KOPT-K1 (cell line): ENCODE results near the gene GPR156.

Experiments used
- H3K27ac ChIP-seq: fragments of 200-600 bp; sonication (generic); 2 replicates; pipeline ENCODE4 v1.5.1; 2016; ENCODE audit warnings: antibody characterized with exemption, mild to moderate bottlenecking, low read depth, low read length; ENCODE audit not compliant: poor library complexity, severe bottlenecking
- H3K36me3 ChIP-seq: fragments of 200-600 bp; sonication (generic); 2 replicates; pipeline ENCODE4 v1.5.1; 2017; ENCODE audit warnings: antibody characterized with exemption, mild to moderate bottlenecking, low read length, moderate library complexity; ENCODE audit not compliant: insufficient read depth
- H3K9me3 ChIP-seq: fragments of 200-600 bp; sonication (generic); 2 replicates; pipeline ENCODE4 v1.5.1; 2017; ENCODE audit warnings: antibody characterized with exemption, low read length, mild to moderate bottlenecking; ENCODE audit not compliant: insufficient read depth, poor library complexity, severe bottlenecking

Gene GPR156

GRCh38 chr3:120192159-120192558 is 92.9 kb downstream of the GPR156 start:
- Histone ChIP-seq H3K27ac (no peak overlapping the region), H3K9me3 (no peaks in the 10 kb centered on the region), H3K36me3 (no peaks in the 10 kb centered on the region)

DNA sequence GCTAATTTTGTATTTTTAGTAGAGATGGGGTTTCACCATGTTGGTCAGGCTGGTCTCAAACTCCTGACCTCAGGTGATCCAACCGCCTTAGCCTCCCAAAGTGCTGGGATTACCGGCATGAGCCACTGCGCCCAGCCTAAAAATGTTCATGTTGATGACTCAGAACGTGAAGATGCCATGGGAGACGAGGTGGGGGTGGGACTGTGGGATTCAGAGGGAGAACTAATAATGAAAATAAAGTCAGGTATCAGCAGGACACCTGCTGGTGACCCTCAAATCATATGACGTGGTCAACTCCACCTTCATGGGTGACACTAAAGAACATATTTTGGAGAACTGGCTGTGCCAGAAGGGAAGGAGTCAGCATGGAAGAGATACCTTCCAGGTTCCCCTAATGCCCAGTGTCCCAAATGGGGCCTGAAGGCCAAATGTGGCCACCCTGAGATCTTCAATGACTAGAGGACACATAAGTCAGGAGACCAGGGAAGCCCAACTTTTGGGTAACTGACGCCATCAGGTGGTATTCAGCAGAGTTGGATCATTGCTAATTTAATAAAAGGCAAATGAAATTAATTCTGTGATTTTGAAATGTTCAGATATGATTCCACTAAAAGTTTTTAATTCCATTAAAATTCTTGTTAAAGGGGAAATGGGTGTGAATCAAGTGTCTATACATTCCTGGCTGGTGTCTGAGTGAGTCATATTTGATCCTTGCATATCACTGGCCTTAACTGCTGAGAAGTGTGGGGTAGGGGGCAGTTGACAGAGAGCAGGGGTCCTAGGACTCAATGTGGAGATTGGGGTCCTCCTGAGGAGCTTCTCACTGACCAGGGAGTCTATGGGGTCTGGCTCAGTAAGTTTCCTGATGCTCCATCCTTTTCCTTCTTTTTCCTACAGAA is 102.2 kb downstream of the GPR156 start:
- H3K36me3 ChIP-seq = no peaks in the 10 kb centered on the region

GRCh38 chr3:120181632-120182031 is 103.4 kb downstream of the GPR156 start:
- H3K36me3 ChIP-seq = no peaks in the 10 kb centered on the region
- no peak overlapping the region for H3K27ac ChIP-seq
- H3K9me3 ChIP-seq = no peaks in the 10 kb centered on the region

More for the DNA sequence above, 102.2 kb downstream of the GPR156 start:
- Histone ChIP-seq H3K9me3 (no peaks in the 10 kb centered on the region), H3K27ac (no peak overlapping the region)

DNA sequence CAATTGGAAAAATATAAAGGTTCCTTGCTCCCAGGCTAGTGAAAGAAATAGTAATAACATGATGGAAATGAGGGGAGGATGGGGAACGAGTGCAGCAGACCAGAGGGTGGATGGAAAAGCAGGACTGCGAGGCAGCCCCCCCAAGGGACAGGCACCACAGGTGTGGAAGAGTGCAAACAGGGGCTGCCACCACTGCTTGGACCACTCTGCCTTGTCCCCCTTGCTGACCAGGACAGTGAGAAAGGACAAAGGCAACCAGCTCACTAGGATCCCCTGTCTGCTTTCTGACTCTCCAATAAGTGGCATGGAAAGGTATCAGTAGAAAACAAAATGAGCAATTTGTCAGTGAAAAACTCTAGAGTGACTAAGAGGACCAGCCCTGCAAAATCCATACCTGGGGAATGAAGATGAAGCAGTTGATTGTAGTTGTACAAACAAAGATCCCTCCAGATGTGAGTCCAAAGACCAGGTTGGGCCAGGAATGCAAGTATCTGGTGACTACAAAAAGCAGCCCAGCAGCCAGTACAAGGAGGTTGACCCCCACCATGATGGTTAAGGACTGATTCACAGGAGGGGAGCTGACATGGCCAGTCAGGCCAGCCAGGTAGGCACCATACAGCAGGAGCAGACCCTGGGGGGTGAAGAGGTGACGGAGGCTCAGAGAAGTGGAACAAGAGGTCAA is 104.2 kb downstream of the GPR156 start:
- H3K9me3 ChIP-seq = no peaks in the 10 kb centered on the region
- no peak overlapping the region for H3K27ac ChIP-seq
- H3K36me3 ChIP-seq = no peaks in the 10 kb centered on the region

DNA sequence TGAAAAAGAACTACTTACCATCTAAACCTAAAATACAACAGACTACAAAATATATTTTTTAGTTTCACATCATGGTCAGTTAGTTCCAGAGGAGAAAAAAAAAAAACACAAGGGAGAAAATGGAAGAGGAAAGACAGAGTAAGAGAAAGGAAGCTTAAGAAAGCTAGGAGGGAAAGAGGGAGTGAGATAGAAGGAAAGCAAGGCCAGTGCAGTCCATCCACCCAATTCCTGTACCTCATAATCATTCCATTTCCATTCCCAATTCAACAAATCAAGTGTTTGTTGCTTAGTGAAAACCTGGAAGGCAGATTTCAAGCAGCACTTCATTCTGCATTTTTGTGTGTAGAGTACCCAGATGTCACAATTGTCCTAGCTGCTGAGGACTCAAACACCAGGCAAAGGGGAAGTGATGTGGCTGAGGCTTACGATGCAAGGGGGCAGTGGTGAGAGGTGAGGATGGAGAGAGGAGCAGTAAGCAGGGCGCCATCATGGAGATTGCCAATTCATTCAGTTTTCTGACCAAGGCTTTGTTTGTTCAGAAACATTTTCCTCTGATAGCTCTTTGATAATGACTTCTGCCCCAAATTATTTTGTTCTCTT is 107.2 kb downstream of the GPR156 start:
- Histone ChIP-seq H3K27ac (no peak overlapping the region), H3K9me3 (no peaks in the 10 kb centered on the region), H3K36me3 (no peaks in the 10 kb centered on the region)

- Histone ChIP-seq H3K27ac (no peak overlapping the region), H3K36me3 (no peaks in the 10 kb centered on the region), H3K9me3 (no peaks in the 10 kb centered on the region)
Measured at GRCh38 chr3:120177151-120177550, 107.9 kb downstream of the GPR156 start.

GRCh38 chr3:120174811-120175539 is 110.0 kb downstream of the GPR156 start:
- Histone ChIP-seq H3K9me3 (no peaks in the 10 kb centered on the region), H3K36me3 (no peaks in the 10 kb centered on the region), H3K27ac (no peak overlapping the region)

GRCh38 chr3:120173056-120173675 is 111.9 kb downstream of the GPR156 start:
- H3K9me3 ChIP-seq = no peaks in the 10 kb centered on the region
- no peaks in the 10 kb centered on the region for H3K36me3 ChIP-seq
- H3K27ac ChIP-seq = no peak overlapping the region

DNA sequence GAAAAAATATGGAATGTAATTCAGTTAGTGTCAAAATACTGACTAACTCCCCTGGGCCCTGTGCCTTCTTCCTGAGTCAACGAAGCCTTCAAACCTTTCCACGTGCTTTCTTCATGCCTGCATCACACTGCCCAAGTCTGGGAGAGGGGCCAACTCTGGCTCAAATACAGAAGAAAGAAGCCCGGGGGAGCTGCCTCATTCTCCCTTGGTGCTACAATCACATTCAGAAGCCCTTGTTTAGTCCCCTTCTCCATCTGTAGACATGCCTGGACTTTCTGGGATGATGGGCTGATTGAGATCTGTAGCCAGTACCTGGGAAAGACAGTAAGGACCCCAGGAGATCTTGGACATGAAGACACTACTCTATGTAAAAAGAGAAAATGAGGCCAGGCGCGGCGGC is 113.0 kb downstream of the GPR156 start:
- Histone ChIP-seq H3K27ac (no peak overlapping the region), H3K36me3 (no peaks in the 10 kb centered on the region), H3K9me3 (no peaks in the 10 kb centered on the region)

- no peaks in the 10 kb centered on the region for H3K36me3 ChIP-seq
- no peak overlapping the region for H3K27ac ChIP-seq
- no peaks in the 10 kb centered on the region for H3K9me3 ChIP-seq
Measured at GRCh38 chr3:120171134-120171873, 113.7 kb downstream of the GPR156 start.

- Histone ChIP-seq H3K27ac (no peak overlapping the region), H3K36me3 (no peaks in the 10 kb centered on the region), H3K9me3 (no peaks in the 10 kb centered on the region)
Measured at GRCh38 chr3:120170223-120170622, 114.8 kb downstream of the GPR156 start.

- no peaks in the 10 kb centered on the region for H3K9me3 ChIP-seq
- no peaks in the 10 kb centered on the region for H3K36me3 ChIP-seq
- no peak overlapping the region for H3K27ac ChIP-seq
Measured at GRCh38 chr3:120169407-120169806, 115.6 kb downstream of the GPR156 start.

DNA sequence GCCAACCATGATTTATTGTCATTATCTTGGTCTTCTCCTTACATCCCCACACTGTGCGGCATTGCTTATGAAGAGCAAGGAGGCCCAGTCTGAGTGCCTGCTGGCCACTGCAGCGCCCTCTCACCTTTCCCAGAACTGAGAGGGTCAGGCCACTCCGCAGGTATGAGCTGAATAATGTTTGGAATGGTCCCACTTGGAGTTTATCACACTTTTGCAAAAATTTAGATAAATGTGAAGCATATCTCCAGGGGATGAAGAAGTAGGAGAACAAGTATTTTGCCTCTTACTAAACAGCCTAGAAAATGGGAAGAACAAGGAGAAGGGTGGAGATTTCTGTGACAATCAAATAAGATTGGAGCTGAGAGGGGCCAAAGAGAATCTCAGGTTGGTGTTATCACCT is 116.4 kb downstream of the GPR156 start:
- Histone ChIP-seq H3K9me3 (no peaks in the 10 kb centered on the region), H3K27ac (no peak overlapping the region), H3K36me3 (no peaks in the 10 kb centered on the region)

GRCh38 chr3:120168038-120168437 is 117.0 kb downstream of the GPR156 start:
- Histone ChIP-seq H3K36me3 (no peaks in the 10 kb centered on the region), H3K27ac (no peak overlapping the region), H3K9me3 (no peaks in the 10 kb centered on the region)
